HG03558 (cell line): ENCODE results near the gene SNPH.

Source experiments
- ATAC-seq: cut with Tn5 transposase; IDR thresholded peaks from one replicate; pipeline ENCODE4 v1.9.1; 2021; ENCODE audit warnings: moderate number of reproducible peaks; ENCODE audit not compliant: unreplicated experiment; ENCODE audit errors: extremely low read depth

SNPH gene

DNA sequence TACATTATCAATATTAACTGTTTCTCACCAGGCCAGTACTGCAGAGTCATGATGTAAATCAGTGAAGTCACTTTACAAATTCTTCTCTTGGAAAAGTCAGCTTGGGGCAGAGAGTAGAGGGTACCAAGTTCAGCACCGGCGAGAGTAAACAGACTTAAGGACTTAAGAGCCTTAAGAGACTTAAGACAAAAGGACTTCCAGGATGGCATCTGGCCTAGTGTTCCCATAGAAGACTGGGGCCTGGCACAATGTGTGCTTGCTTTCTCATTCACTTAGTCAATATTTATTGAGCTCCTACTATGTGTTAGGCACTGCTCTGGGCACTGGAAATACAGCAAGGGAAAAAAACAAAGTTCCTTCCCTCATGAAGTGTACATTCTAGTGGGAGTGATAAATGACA is 1.4 kb upstream of the SNPH start:
- no peak for ATAC-seq

DNA sequence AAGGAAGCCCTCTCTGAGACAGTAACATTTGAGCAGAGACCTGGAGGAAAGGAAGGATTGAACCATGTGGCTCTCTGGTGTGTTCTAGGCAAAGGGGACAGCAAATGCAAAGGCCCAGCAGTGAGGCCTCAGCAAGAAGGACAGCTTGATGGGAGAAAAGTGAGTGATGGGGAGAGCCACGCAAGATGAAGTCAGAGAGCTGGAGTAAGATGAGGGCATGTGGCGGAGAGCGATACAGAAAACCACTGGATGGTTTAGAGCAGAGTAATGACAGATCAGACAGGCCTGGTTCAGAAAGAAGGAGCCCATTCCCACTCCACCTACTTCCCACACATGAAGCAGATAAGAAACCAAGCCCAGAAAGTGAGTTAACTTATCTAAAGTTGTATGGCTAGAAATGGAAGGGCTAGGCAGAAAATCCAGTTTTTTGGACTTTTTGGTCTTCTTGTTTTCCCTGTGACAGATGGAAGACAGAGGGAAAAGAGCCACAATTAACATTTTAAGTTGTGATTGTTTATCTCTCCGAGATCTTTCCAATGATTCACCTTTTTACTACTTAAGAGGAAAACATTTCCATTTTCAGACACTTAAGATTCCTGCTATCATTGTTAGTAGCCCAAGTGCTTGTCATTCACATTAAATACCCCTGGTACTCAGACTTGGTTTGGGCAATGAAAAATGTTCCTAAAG is 723 bp upstream of the SNPH start:
- ATAC-seq: no peak

DNA sequence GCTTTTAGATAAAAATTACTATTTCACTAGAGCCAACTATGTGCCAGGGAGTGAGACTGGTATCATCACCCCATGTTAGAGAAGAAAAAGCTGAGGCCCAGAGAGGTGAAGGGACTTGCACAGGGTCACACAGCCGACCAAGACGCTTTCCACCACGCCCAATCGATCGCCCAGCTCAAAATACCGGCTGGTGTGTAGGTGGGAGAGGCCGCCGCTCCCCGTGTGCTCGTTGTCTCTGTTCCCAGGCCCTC is 253 bp upstream of the SNPH start:
- no peak for ATAC-seq

DNA sequence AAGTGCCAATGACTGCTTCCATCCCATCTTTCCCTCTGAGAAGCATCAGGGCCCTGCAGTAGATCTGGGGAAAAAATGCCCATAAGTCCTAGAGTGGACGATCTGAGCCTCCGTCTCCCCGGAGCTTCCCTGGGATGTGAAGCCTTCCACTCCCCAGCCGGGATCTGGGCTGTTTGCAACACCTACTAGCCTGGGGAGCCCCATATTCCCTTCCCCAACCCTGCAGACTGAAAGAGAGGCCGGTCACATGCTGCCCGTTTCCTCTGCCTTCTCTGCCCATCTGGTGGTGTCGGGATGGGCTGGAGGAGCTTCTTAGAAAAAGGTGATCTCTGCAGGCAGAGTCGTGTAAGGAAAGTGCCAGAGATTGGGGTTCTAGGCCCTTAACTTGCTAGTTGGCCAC is 1.1 kb downstream of the SNPH start:
- no peak for ATAC-seq

DNA sequence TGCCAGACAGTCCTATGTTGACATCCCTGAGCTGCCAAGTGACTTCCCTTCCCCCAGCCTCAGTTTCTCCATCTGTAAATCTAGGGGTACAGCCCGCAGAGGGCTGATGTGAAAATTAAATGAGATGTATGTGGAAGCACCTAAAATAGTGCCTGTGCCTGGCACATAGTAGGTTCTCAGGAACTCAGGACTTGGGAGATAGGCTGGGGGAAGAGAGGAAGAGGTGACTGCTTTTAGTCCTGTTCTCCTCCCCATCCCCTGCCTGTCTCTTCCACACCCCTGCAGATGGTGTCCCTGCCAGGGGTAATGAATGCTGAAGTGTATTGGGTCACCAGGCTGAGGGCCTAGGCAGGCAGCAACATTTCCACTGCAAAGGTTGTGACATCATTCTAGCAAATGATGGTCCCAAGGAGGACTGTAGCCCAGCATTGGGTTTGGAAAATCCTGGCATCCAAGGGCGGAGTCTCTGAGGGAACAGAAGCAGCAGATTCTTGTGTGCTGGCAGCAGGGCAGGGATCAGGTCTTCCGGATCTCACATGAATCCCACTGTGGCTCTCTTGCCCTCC is 1.8 kb downstream of the SNPH start:
- no peak for ATAC-seq

DNA sequence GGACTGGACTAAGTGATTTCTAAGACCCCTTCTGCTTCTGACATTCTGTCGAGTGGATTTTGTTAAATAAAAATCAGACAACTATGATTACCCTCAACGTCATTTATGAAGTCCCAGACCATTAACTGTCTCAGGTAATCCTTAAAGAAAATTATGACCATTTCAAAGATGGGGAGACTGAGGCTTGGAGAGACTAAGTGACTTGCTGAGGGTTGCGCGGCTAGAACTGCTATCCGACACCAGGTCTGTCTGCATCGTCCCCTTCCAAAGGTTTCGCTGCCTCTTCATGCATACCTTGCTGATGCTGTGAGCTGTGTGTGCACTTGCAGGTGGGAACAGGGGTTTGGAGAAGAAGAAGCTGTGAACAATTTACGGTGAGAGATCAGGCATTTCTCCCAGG is 3.1 kb downstream of the SNPH start:
- no peak for ATAC-seq

DNA sequence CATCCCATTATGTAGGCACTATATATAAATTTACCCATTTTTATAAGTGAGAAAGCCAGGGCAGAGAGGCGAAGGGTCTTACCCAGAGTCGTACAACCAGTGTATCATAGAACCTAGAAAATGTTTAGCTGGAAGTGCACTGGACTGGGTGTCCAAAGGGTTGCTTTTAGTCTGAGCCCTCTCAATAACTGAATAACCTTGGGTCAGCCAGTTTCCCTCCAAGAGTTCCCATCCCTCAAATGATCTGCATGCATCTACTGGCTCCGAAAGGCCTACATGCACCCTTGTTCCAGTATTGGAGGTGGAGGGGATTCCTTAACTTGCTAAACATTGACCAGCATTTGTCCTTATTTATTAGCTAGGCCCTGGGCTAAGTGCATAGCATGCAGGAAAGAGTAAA is 3.8 kb downstream of the SNPH start:
- ATAC-seq: no peak

DNA sequence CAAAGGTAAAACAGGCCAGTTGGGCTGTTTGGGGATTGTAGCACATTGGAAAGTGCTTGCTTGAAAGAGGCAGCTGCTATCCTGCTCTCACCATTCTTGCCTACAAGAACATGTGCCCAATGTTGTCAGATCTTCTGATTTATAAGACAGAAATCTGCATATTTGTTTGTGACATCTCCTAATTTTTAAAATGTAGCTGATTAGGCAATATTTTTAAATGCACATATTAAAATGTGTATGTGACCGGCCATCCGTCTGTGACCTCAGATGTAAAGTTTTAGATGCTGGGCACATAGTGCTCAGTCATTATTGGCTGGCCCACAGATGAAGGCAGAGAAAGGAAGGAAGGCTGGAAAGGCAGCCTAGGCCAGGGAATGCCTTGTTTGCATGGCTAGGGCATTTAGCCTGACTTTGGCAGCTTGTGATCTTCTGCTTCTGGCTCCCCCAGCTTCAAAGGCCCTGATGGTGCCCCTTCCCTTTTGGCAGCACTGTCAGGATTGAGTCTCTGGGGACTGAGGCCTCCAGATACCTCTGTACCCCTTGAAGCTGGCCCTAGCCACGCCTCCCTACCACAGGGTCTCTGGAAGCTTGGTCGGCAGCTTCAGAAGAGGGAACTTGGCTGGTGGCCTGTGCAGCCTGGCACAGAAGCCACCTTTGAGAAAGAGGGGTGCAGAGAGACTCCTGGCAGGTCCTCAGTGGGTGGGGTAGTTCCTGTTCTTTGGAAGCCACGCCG is 6.4 kb downstream of the SNPH start:
- ATAC-seq: no peak

DNA sequence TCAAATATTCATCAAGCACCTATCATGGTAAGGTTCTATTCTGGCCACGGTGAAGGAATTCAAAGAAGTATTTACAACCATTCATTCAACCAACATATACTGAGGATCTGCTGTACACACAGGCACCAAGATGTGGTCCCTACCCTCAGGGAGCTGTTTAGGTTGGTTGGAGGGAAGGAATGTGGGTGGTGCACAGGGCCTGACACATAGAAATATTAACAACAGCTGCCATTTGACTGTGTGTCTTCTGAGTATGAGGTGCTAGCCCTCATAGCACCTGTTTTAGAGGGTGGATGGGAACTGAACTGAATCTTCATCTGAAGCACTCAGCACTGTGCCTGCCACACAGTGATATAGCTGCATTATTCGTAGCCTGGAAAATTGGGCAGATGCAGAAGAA is 7.3 kb downstream of the SNPH start:
- ATAC-seq: no peak

DNA sequence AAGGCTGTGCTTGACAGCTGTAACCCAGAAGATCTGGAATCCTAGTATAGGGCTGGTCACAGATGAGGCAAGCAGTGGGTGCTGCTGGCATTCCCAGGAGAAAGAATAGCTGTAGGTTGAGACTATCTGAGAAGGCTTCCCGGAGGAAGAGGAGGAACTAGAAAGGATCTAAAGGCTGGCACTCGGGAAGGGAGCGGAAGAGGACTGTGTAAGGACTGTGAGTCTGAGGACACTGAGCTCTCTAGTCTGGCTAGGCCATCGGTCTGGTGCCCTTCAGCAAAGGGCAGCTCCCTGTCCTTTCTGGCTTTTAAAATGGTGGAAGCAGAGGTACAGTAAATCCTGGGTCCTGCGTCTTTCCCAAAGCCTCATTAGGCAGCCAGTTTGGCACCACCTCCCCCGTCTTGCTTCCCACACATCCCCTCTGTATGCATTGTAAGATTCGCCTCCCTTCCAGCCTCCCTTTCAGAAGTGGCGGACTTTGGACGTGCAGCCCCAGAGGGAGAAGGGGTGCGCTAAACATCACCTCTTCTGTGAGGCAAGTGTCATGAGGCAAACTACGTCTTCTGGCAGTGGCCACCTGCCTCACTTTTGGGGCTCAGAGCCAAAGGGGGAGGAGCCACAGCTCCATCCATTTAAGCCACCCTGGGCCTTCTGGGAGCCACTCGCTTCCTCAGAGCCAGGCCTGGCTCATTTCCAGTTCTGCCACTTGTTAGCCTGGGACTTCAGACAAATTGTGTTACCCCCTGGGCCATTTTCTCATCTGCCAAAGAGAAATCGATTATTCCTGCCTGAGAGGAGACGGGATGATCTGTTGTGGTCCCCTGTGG is 8.6 kb downstream of the SNPH start:
- no peak for ATAC-seq

DNA sequence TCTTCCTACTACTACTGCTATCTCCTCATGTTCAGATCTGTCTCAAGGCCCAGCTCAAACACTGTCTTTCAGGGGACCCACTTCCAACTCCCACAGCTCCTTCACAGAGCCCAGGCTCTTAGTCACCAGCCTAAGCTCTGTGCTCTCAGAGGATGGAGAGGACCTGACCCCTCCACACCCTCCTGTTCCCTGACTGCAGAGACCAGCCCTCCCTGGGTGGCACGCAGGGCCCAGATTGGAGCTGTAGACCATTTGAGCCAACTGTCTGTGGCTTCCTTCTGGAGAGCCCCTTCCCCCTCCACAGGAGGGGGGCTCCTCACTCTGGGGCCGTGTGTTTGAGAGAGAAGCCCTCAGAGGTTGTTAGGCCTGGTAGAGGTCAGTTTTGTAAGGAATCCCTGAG is 9.8 kb downstream of the SNPH start:
- no peak for ATAC-seq

DNA sequence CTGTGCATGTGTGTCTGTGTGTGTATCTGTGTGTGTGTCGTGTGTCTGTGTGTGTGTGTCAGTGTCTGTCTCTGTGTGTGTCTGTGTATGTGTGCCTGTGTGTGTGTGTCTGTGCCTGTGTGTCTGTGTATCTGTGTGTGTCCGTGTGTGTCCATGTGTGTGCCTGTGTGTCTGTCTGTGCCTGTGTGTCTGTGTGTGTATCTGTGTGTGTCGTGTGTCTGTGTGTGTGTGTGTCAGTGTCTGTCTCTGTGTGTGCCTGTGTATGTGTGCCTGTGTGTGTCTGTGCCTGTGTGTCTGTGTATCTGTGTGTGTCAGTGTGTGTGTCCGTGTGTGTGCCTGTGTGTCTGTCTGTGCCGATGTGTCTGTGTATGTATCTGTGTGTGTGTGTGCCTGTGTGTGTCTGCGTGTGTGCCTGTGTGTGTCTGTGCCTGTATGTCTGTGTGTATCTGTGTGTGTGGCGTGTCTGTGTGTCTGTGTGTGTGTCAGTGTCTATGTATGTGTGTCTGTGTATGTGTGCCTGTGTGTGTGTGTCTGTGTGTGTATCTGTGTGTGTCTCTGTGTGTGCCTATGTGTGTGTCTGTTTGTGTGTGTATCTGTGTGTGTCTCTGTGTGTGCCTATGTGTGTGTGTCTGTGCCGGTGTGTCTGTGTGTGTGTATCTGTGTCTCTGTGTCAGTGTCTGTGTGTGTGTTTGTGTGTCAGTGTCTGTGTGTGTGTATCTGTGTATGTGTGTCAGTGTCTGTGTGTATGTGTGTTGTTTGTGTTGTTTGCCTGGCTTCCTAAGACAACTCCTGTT is 11.6 kb downstream of the SNPH start:
- ATAC-seq: no peak

DNA sequence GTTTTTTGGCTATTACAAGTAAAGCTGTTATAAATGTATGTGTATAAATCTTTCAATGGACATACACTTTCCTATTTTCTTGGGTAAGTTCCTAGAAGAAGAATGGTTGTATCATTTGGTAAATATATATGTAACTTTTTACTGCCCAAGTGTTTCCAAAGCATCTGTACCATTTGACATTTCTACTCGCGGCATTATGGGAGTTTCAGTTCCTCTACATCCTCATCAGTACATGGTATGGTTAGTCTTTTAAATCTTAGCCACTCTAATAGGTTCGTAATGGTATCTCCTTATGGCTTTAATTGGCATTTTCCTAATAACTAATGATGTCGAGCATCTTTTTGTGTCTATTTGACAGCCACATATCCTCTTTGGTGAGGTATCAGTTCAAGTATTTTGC is 12.9 kb downstream of the SNPH start:
- no peak for ATAC-seq

DNA sequence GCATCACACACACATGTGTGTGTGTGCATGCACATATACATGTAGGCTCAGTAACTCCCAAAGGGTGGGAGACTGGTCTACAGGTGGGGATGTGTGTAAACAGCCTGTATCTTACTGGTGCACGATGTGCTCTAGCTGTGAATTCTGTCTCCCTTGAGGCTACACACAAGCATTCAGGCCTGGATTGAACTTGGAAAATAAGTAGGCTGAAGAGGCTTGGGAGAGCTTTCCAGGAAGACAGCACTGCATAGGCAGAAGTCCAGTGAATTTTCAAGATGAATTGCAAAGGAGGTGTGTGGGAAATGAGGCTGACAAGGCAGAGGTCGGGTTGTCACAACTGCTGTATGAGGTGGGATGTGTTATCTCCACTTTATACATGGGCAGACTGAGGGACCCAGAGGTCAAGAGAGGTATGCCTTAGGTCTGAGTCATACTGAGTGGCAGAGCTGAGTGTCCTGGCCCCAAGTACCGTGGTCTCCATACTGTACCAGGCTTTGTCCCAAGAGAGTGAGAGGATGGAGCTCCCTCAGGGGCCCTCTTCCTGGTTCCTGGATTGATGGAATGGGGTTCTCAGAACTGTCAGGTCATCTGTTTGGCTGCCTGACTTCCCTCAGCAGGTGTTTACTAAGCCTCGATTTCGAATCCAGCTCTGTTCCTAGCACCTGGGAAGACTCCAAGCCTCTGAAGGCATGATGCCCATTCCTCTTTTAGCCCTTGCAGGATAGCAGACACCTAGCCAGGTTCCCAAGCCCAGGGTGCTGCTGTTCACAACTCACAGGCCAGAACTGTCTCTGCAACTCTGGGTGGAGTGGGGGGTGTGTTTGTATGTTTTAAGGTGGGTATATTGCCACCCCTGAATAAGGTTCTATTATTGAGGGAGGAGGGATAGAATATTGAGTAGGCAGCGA is 14.4 kb downstream of the SNPH start:
- no peak for ATAC-seq

DNA sequence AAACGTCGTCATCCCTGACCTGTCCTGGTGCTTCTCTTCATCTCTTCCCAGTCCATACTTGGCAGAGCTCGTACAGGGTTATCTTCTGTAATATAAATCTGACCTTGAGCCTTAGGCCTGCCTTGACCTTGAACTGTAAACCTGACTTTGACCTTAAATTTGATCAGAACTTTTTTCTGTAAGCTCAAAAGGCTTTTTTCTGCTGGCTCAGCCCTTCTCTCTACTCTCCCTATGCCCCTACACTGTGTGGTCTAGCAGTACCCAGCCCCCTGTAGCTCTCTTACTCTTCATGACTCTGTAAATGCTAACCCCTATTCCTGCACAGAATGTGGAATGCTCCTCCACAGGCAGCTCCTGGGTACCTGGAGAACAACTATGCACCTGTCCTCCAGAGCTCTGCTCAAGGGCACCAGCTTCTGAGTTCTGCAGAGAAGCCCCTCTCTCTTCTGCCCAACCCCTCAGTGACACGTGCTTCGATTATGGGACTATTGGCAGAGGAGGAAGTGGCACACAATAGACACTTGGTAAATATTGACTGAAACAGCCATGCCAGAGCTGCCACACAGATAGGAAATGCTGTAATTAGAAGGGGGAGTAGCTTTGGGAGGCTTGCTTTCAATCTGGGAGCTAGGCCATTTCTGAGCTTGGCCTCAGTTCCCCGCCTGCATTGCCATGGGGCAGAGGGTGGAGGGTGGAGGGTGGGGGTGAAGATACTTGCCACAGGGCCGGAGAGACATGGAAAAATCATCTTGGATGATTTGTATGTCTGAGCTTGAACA is 15.4 kb downstream of the SNPH start:
- ATAC-seq: no peak

DNA sequence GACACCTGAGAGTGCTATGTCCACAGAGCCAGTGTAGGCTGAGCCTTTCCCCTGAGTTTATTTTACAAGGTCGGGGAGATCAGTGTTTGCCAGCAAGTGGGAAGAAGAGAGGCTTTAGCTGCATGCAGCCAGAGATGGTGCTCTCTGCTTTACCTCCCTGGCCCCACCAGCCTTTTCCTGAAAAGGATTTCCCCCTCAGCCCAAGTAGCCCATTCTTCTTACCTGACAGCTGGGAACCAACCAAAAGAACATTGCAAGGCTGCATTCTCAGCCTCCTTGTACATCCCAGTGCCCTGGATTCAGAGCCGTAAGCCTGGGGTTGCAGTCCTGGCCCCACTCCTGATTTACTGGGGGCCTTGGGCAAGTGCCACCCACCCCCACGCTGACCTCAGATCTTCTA is 16.9 kb downstream of the SNPH start:
- ATAC-seq: no peak

DNA sequence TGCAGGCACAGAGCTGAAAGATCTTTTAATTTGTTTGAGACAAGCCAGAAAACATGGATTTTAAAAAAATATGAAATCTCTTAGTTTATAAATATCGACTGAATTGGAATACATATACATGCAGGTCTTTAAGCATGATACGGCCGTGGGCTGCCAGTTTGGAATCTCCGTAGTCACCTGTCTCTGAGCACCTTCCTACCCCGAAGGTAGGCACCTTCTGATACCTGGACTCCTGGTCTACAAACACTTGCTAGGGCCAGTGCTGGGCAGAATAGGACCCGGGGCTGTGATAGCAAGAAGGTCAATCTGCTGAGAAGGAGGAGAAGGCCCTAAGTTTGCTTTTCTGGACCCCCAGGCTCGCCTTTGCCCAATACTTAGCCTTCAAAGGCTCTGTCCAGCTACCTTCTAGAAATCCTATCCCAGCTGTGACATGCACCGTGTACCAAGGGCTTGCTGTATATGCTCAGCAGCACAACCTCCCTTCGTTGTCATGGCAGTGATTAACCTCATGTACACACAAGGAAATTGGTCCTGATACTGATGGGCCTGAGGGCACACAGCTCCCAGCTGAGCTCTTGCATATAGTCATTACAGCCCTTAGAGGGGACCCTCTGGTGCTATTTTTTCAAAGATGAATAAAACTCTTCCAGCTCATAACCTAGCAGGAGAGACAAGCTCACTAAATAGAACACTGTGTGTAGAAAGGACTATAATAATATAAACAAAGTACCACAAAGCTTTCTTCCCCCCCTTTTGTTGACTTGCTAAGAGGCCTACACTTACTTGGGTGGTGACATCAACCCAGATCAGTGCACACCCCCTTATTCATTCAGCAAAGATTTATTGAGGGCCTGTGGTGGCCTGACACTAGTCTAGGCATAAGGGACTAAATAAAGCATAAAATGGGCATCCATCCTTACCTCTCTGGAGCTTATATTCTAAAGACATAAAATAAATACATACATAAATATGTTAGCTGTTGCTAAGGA is 17.7 kb downstream of the SNPH start:
- ATAC-seq: no peak
